Subcutaneous abdominal adipose tissue (tissue), 5 donors: Measurements from ENCODE around the gene OPN3.

Source experiments
- H3K27ac ChIP-seq: one replicate; pipeline ENCODE4 v1.7.0; 2013; ENCODE audit warnings: low read depth, mild to moderate bottlenecking, inconsistent platforms, low read length, moderate library complexity
- H3K27me3 ChIP-seq, 5 donors: one replicate each; pipeline ENCODE4 v1.7.0; 2013; ENCODE audit warnings: low read length in 5 of 5, inconsistent platforms in 1 of 5; ENCODE audit not compliant: control insufficient read depth in 5 of 5, insufficient read depth in 4 of 5
- H3K36me3 ChIP-seq, 5 donors: one replicate each; pipeline ENCODE4 v1.7.0; 2013; ENCODE audit warnings: low read length in 5 of 5; ENCODE audit not compliant: control insufficient read depth in 5 of 5, insufficient read depth in 5 of 5
- H3K4me1 ChIP-seq, 5 donors: one replicate each; pipeline ENCODE4 v1.7.0; 2013; ENCODE audit warnings: low read length in 5 of 5, mild to moderate bottlenecking in 3 of 5, moderate library complexity in 1 of 5; ENCODE audit not compliant: control insufficient read depth in 5 of 5, insufficient read depth in 5 of 5
- H3K4me3 ChIP-seq, 5 donors: one replicate each; pipeline ENCODE4 v1.7.0; 2013; ENCODE audit warnings: low read length in 5 of 5, low read depth in 1 of 5
- H3K9ac ChIP-seq, 5 donors: one replicate each; pipeline ENCODE4 v1.7.0; 2013; ENCODE audit warnings: low read length in 5 of 5, mild to moderate bottlenecking in 4 of 5, moderate library complexity in 3 of 5
- H3K9me3 ChIP-seq, 5 donors: one replicate each; pipeline ENCODE4 v1.7.0; 2013; ENCODE audit warnings: low read length in 5 of 5; ENCODE audit not compliant: control insufficient read depth in 5 of 5
- donor health status: healthy.
- donor health status: healthy.
- donor health status: healthy.
- donor health status: healthy.
- donor health status: healthy.

The OPN3 gene

DNA sequence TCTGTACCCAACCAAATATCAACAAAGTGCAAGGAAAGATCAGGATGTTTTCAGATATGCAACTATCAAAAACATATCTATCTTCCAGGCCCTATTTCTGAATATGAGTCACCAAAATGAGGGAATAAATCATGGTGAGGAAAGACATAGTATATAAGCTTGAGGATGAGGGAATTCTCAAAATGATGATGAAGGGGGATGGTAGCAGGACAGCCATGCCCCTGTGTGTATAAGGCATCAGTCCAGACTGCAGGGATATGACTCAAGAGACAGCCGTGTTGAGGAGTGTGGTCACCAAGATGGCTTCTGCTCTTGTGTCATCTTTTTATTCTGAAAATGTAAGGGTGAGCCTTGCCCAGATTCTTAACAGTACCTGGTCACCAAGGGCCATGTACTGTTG, 7.5 kb upstream of the OPN3 start:
- Histone ChIP-seq H3K4me1 (no peaks in the 10 kb centered on the region), H3K4me3 (no peak overlapping the region), H3K27ac (no peak overlapping the region), H3K9ac (no peak overlapping the region), H3K9me3 (no peaks in the 10 kb centered on the region), H3K27me3 (peaks cover 0 to 3% (median 0%) of the 10 kb centered on the region in 5 donors), H3K36me3 (no peaks in the 10 kb centered on the region)

DNA sequence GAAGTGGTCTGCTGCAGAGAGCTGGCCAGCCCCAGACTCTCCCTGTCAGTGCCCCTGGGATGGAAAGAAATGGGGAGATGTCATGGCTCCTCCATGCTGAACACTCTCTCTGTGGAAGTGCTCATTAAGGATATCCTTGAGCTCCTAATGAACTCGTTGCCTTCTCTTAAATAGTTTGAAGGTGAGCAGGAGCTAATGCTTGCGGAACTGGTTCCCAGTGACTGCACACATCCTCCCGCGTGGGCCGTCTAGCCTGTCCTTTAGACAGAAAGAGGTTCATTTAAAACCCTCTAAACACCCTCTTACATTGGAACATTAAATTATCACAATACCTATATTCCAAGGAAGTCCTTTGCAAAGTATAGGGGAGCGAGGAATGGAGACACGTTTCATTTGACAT, 6.0 kb upstream of the OPN3 start:
- H3K4me3 ChIP-seq: no peak overlapping the region
- H3K4me1 ChIP-seq: no peaks in the 10 kb centered on the region
- H3K27me3 ChIP-seq: peaks cover 0 to 3% (median 0%) of the 10 kb centered on the region in 5 donors
- peaks cover 0 to 2% (median 0%) of the 10 kb centered on the region in 5 donors for H3K9me3 ChIP-seq
- H3K36me3 ChIP-seq: no peaks in the 10 kb centered on the region
- H3K9ac ChIP-seq: no peak overlapping the region
- H3K27ac ChIP-seq: no peak overlapping the region

DNA sequence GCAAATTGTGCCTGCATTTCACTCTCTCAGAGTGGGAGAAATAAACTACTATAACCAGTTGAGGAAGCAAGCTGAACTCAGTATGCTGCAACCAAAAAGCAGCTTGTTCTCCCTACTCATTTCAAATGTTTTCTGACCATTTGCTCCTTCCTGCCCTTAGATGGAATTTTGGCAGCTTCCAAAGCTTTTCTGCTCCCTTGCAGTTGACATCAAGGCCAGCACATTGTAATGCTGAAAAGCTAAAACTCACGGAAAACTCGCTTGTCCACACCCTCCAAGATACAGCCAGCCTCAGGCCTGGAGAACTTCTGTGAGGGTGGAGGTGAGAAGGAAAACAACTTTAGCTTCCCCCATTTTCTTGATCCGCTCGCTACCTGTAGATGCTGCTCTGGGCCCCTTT, 5.0 kb upstream of the OPN3 start:
- Histone ChIP-seq H3K4me1 (peaks cover 0 to 6% (median 3%) of the 10 kb centered on the region in 5 donors), H3K27me3 (peaks cover 0 to 3% (median 0%) of the 10 kb centered on the region in 5 donors), H3K36me3 (no peaks in the 10 kb centered on the region), H3K27ac (no peak overlapping the region), H3K9me3 (peaks cover 0 to 2% (median 0%) of the 10 kb centered on the region in 5 donors), H3K9ac (no peak overlapping the region), H3K4me3 (no peak overlapping the region)

DNA sequence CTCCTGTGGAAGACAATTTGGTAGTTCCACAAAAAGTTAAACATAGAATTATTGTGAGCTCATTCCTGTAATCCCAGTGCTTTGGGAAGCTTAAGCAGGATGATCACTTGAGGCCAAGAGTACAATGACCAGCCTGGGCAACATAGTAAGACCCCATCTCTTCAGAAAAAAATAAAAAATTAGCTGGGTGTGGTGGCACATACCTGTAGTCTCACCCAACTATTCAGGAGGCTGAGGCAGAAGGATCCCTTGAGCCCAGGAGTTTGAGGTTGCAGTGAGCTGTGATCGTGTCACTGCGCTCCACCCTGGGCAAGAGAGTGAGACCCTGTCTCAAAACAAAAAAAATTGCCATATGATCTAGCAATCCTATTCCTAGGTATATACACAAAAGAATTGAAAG, 4.1 kb upstream of the OPN3 start:
- H3K27me3 ChIP-seq: no peaks in the 10 kb centered on the region
- peaks cover 0 to 7% (median 5%) of the 10 kb centered on the region in 5 donors for H3K4me1 ChIP-seq
- no peak overlapping the region for H3K4me3 ChIP-seq
- no peak overlapping the region for H3K9ac ChIP-seq
- no peaks in the 10 kb centered on the region for H3K36me3 ChIP-seq
- no peak overlapping the region for H3K27ac ChIP-seq
- peaks cover 0 to 2% (median 0%) of the 10 kb centered on the region in 5 donors for H3K9me3 ChIP-seq

- no peaks in the 10 kb centered on the region for H3K27me3 ChIP-seq
- no peak overlapping the region for H3K27ac ChIP-seq
- no peaks in the 10 kb centered on the region for H3K36me3 ChIP-seq
- no peak overlapping the region for H3K9ac ChIP-seq
- no peak overlapping the region for H3K4me3 ChIP-seq
- H3K9me3 ChIP-seq: peaks cover 0 to 2% (median 0%) of the 10 kb centered on the region in 5 donors
- peaks cover 0 to 18% (median 10%) of the 10 kb centered on the region in 5 donors for H3K4me1 ChIP-seq
These were observed 2.4 kb upstream of the OPN3 start for GRCh38 chr1:241642593-241642944.

GRCh38 chr1:241641773-241642592, 1.8 kb upstream of the OPN3 start:
- Histone ChIP-seq H3K4me3 (no peak overlapping the region), H3K4me1 (peaks cover 0 to 22% (median 15%) of the 10 kb centered on the region in 5 donors), H3K9ac (no peak overlapping the region), H3K9me3 (peaks cover 0 to 2% (median 0%) of the 10 kb centered on the region in 5 donors), H3K27ac (no peak overlapping the region), H3K27me3 (no peaks in the 10 kb centered on the region), H3K36me3 (no peaks in the 10 kb centered on the region)

- Histone ChIP-seq H3K4me3 (peak overlapping the region; percentile 59 to 88 (median 69)), H3K36me3 (no peaks in the 10 kb centered on the region), H3K27me3 (no peaks in the 10 kb centered on the region), H3K27ac (no peak overlapping the region), H3K9ac (peak overlapping the region in 2 of 5 donors; percentile 11 to 55), H3K4me1 (peaks cover 0 to 23% (median 15%) of the 10 kb centered on the region in 5 donors), H3K9me3 (peaks cover 0 to 2% (median 0%) of the 10 kb centered on the region in 5 donors)
These were observed 876 bp upstream of the OPN3 start for GRCh38 chr1:241640867-241641622.

DNA sequence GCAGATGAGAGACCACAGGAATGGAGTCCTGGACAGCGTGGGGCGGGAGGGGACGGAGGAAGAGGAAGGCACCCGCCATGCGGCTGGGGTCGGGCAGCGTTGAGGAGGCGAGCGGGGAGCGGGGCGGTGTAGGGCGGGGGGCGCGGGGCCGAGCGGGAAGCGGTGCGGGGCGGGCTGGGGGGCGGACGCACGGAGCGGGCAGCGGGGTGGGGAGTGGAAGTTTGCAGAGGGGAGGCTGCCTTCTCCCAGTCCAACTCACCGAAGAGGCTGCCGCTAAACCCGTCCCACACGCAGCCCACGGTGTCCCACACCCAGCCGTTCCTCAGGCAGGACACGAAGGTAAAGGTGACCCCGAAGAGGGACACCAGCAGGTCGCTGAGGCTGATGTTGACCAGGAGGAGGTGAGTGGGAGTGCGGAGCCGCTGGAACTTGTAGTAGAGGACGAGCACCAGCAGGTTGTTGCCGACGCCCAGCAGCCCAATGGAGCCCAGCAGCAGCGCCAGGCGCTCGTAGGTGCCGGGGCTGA, 483 bp downstream of the OPN3 start:
- Histone ChIP-seq H3K4me1 (peaks cover 0 to 23% (median 15%) of the 10 kb centered on the region in 5 donors), H3K27ac (peak overlapping the region; percentile 49), H3K4me3 (peak overlapping the region; percentile 87 to 99 (median 94)), H3K9ac (peak overlapping the region in 4 of 5 donors; percentile 84 to 91 (median 86)), H3K27me3 (no peaks in the 10 kb centered on the region), H3K36me3 (peaks cover 0 to 2% (median 0%) of the 10 kb centered on the region in 5 donors), H3K9me3 (peaks cover 0 to 2% (median 0%) of the 10 kb centered on the region in 5 donors)

DNA sequence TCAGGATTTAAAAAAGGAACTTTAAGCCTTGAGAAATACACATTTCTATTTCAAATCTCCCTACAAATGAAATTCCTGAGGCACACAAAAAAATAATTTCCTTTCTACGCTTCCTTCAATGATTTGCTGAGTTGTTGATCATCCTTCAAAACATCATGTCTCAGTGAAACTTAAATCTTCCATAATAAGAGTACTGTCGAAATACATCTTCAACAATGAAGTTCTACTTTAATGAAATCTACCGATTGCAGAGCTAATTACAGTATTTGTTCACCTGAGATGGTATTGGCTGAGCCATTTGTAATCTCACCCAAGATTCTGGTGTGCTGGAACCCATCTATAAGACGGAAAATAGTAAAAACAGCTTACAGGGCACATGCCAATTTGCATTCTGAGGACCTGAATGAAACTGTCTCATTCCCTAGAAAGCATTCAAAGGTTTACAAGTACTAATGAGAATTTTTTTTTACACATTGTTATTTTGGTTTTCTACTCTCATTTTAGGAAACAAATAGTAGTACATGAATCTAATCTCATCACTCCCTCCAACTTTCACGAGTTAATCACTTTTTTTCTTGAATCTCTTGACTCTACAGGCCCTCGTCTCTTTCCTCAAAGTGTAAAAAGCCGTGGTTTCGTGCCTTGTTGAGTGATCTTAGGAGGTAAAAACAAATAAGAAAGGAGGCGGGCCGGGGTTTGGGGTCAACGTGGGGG, 1.1 kb downstream of the OPN3 start:
- H3K4me3 ChIP-seq: peak overlapping the region; percentile 47 to 95 (median 88)
- H3K4me1 ChIP-seq: peaks cover 0 to 23% (median 15%) of the 10 kb centered on the region in 5 donors
- no peak overlapping the region for H3K27ac ChIP-seq
- no peaks in the 10 kb centered on the region for H3K27me3 ChIP-seq
- peaks cover 0 to 2% (median 0%) of the 10 kb centered on the region in 5 donors for H3K36me3 ChIP-seq
- H3K9me3 ChIP-seq: peaks cover 0 to 2% (median 0%) of the 10 kb centered on the region in 5 donors
- H3K9ac ChIP-seq: peak overlapping the region in 4 of 5 donors; percentile 27 to 79 (median 50)
